ENCODE results near the gene EFNA5.

- TF ChIP-seq CTCF (IDR thresholded peaks at IDR 0.05; ENCODE audit: low read depth, low read length) (no peak), POLR2A (IDR thresholded peaks at IDR 0.05; ENCODE audit: extremely low read depth, insufficient read length) (no peak), MYC (IDR thresholded peaks at IDR 0.05; ENCODE audit: low read depth, low read length) (no peak), MAX (IDR thresholded peaks at IDR 0.05; ENCODE audit: low read depth, low read length) (no peak)
These were observed 103.8 kb downstream of the EFNA5 start for GRCh38 chr5:107566986-107567385.

Measured in NB4 (cell line).